Prostate gland (tissue), 2 donors: Measurements from ENCODE around the gene CUX1. TPM values are rescaled to one million over a fixed set of nuclear protein-coding genes. Genes with fewer than 3 reads are reported as not detected.
A peak's percentile ranks its signal among the peaks of the same experiment; 100 is the strongest.

Experiments used
- DNase-seq: peaks from one replicate; pipeline ENCODE4 v3.0.0-alpha.2; 2019; ENCODE audit warnings: low spot score
- H3K27ac ChIP-seq, 2 donors: fragments of 200-600 bp; sonication (generic); 2 replicates each; pipeline ENCODE4 v1.5.1; 2017 to 2019
- H3K27me3 ChIP-seq: fragments of 200-600 bp; sonication (generic); replicated peaks from 2 replicates; pipeline ENCODE4 v1.5.1; 2019; ENCODE audit not compliant: insufficient read depth
- H3K36me3 ChIP-seq, 2 donors: fragments of 200-600 bp; sonication (generic); 1 replicate in 1 of 2; 2 replicates in 1 of 2; pipeline versions ENCODE4 v1.5.1 to v1.8.1; 2017 to 2019
- H3K4me1 ChIP-seq: fragments of 200-600 bp; sonication (generic); replicated peaks from 2 replicates; pipeline ENCODE4 v1.5.1; 2019
- H3K4me3 ChIP-seq, 2 donors: fragments of 200-600 bp; sonication (generic); 2 replicates each; pipeline ENCODE4 v1.5.1; 2017 to 2019
- H3K9me3 ChIP-seq: fragments of 200-600 bp; sonication (generic); 2 replicates; pipeline ENCODE4 v1.5.1; 2017
- CTCF ChIP-seq, 4 experiments: fragments of 200-600 bp in 2 of 4; fragments of 450-650 bp in 2 of 4; sonication (generic) in 2 of 4; IDR thresholded peaks; 1 replicate in 3 of 4; 2 replicates in 1 of 4; pipeline ENCODE4 v1.5.1; 2016 to 2019; ENCODE audit warnings: antibody characterized with exemption in 4 of 4, mild to moderate bottlenecking in 2 of 4, moderate library complexity in 2 of 4
- POLR2A ChIP-seq: fragments of 450-650 bp; IDR thresholded peaks from one replicate; pipeline ENCODE4 v1.6.1; 2016; ENCODE audit warnings: antibody characterized with exemption, mild to moderate bottlenecking
- POLR2AphosphoS5 ChIP-seq: sonication (generic); formaldehyde crosslinking; IDR thresholded peaks from one replicate; pipeline ENCODE4 v1.6.1; 2017; ENCODE audit warnings: antibody characterized with exemption
- WGBS: methylation state at CpG from one replicate; pipeline ENCODE4 v1.1.5; 2018; 5-methylcytosine and 5-hydroxymethylcytosine counted together
- intact Hi-C: fragments of 100-400 bp; cut with DNase I; formaldehyde crosslinking; loops from one replicate; pipeline ENCODE4 v1.14.2; 2022
- total RNA-seq, 2 donors: library from RNA; depleted of rRNA; stranded (reverse); fragments of >200 nt; gene quantifications; one replicate each; pipeline ENCODE4 v1.1.0, GENCODE V29; 2016

Gene CUX1
- total RNA-seq, 2 donors from 2014 or later: 96.3 to 99.2 TPM

- Histone ChIP-seq H3K36me3 (no peaks in the 10 kb centered on the region), H3K4me1 (peaks cover 4% of the 10 kb centered on the region), H3K27ac (no peak overlapping the region), H3K27me3 (no peaks in the 10 kb centered on the region), H3K4me3 (no peak overlapping the region), H3K9me3 (no peaks in the 10 kb centered on the region)
- no peak for TF ChIP-seq POLR2AphosphoS5
- no peak for TF ChIP-seq POLR2A
- no peak for TF ChIP-seq CTCF (IDR thresholded peaks at IDR 0.05)
- DNase-seq: no peak
- intact Hi-C loops: loop anchor here (10.0 kb wide), 1 partner anchor 271 kb away; no protein-coding TSS in a partner anchor
- WGBS: 89% methylated on average over 7 of the region's 7 CpGs
Observed at GRCh38 chr7:101853684-101854083, 36.3 kb downstream of the CUX1 start.

- intact Hi-C loops: loop anchor here (10.0 kb wide), 1 partner anchor 271 kb away; no protein-coding TSS in a partner anchor
- DNase-seq: no peak
- TF ChIP-seq CTCF (IDR thresholded peaks at IDR 0.05) (no peak), POLR2A (no peak), POLR2AphosphoS5 (no peak)
Observed at GRCh38 chr7:101854084-101854865, 36.8 kb downstream of the CUX1 start.

GRCh38 chr7:101856473-101857357, 39.3 kb downstream of the CUX1 start:
- 9% methylated on average over 33 of the region's 33 CpGs for WGBS
- Histone ChIP-seq H3K27me3 (no peaks in the 10 kb centered on the region), H3K9me3 (no peaks in the 10 kb centered on the region), H3K36me3 (no peaks in the 10 kb centered on the region), H3K27ac (peak overlapping the region; percentile 84 to 90), H3K4me1 (peaks cover 10% of the 10 kb centered on the region), H3K4me3 (peak overlapping the region; percentile 6 to 17)
- TF ChIP-seq POLR2AphosphoS5 (peak; percentile 85), POLR2A (no peak), CTCF (IDR thresholded peaks at IDR 0.05) (peak in 3 of 4 experiments; percentile 49 to 85 (median 81))
- intact Hi-C loops: loop anchor here (2.0 to 10.0 kb wide), 3 partner anchors 34 to 268 kb away; no protein-coding TSS in a partner anchor
- peak; percentile 91 for DNase-seq

More at GRCh38 chr7:101854084-101854865, 36.8 kb downstream of the CUX1 start:
- Histone ChIP-seq H3K27ac (no peak overlapping the region), H3K4me3 (no peak overlapping the region), H3K27me3 (no peaks in the 10 kb centered on the region), H3K36me3 (no peaks in the 10 kb centered on the region), H3K9me3 (no peaks in the 10 kb centered on the region), H3K4me1 (peaks cover 8% of the 10 kb centered on the region)
- 89% methylated on average over 10 of the region's 10 CpGs for WGBS

- H3K4me3 ChIP-seq: peak overlapping the region in 1 of 2 donors; percentile 17
Observed at GRCh38 chr7:101857358-101857811, 40.0 kb downstream of the CUX1 start.

More at GRCh38 chr7:101857358-101857811, 40.0 kb downstream of the CUX1 start:
- Histone ChIP-seq H3K36me3 (no peaks in the 10 kb centered on the region), H3K27me3 (no peaks in the 10 kb centered on the region), H3K9me3 (no peaks in the 10 kb centered on the region), H3K27ac (peak overlapping the region; percentile 84 to 90), H3K4me1 (peaks cover 10% of the 10 kb centered on the region)
- DNase-seq: no peak
- intact Hi-C loops: loop anchor here (2.0 to 10.0 kb wide), 3 partner anchors 35 to 267 kb away; no protein-coding TSS in a partner anchor
- TF ChIP-seq CTCF (IDR thresholded peaks at IDR 0.05): no peak
- TF ChIP-seq POLR2AphosphoS5: no peak
- TF ChIP-seq POLR2A: no peak
- 68% methylated on average over 11 of the region's 11 CpGs for WGBS
